Measurements from ENCODE around the gene ZNRD2. TPM values are rescaled to one million over a fixed set of nuclear protein-coding genes. Genes with fewer than 3 reads are reported as not detected.
A peak's percentile ranks its signal among the peaks of the same experiment; 100 is the strongest.

The ZNRD2 gene
- total RNA-seq, 1 experiment from 2014 or later = 70.9 TPM

GRCh38 chr11:65565624-65566453 is 4.4 kb upstream of the ZNRD2 start (continued):
- TF ChIP-seq STAT6 (CRISPR knock-in tag; conservative IDR thresholded peaks at IDR 0.05; ENCODE audit: low read depth) = no peak
- no peak for TF ChIP-seq SMAD3 (CRISPR knock-in tag; IDR thresholded peaks at IDR 0.05; ENCODE audit: borderline replicate concordance)

GRCh38 chr11:65569164-65569972 is 909 bp upstream of the ZNRD2 start:
- Mint-ChIP-seq H3K27ac (peak overlapping the region; percentile 98), H3K36me3 (0 out of 2 replicates have a peak, but pooled peaks cover 3% of the 10 kb centered on the region), H3K9me3 (no peaks in the 10 kb centered on the region), H3K27me3 (ENCODE audit: low read depth) (no peaks in the 10 kb centered on the region; the same call in 1 of the 2 replicates), H3K4me3 (peak overlapping the region; percentile 99), H3K4me1 (peaks cover 34% of the 10 kb centered on the region)
- POLR2A ChIA-PET = interaction anchor here (1.0 to 1.5 kb wide), 6 partner anchors 9 to 61 kb away, joined by 3 to 10 read pairs (median 4); no protein-coding TSS in a partner anchor
- no peak for TF ChIP-seq FOXP1 (CRISPR knock-in tag; IDR thresholded peaks at IDR 0.05; ENCODE audit: borderline replicate concordance)
- no peak for TF ChIP-seq NFATC4 (CRISPR knock-in tag; IDR thresholded peaks at IDR 0.05)
- TF ChIP-seq EMX1 (CRISPR knock-in tag; IDR thresholded peaks at IDR 0.05) = peak; percentile 59; the same call in 1 of the 2 replicates
- TF ChIP-seq ZBTB21 (CRISPR knock-in tag; IDR thresholded peaks at IDR 0.05; ENCODE audit: borderline replicate concordance) = 0 out of 2 replicates have a peak, but pooled peaks have one; percentile 11
- ATAC-seq (peak; percentile 6), DNase-seq (ENCODE audit: low spot score) (no peak)
- CTCF ChIA-PET = interaction anchor here (0.7 to 6.1 kb wide), 17 partner anchors 9 to 483 kb away, joined by 3 to 270 read pairs (median 7); partner anchors contain the start of genes KCNK7, LTBP3, PCNX3 and SCYL1

GRCh38 chr11:65571420-65571819 is 1.1 kb downstream of the ZNRD2 start:
- CTCF ChIA-PET = interaction anchor here (0.5 to 6.1 kb wide), 8 partner anchors 11 to 423 kb away, joined by 3 to 270 read pairs (median 30); partner anchors contain the start of genes KCNK7, LTBP3, MAP3K11 and PCNX3
- POLR2A ChIA-PET = interaction anchor here (2.2 kb wide), 1 partner anchor 31 kb away, joined by 9 read pairs; no protein-coding TSS in a partner anchor
- no peaks in the 10 kb centered on the region for H3K9me3 Mint-ChIP-seq
- ATAC-seq (no peak), DNase-seq (ENCODE audit: low spot score) (no peak)
- peaks cover 46% of the 10 kb centered on the region for H3K4me1 Mint-ChIP-seq
- peak overlapping the region; percentile 98; the same call in 1 of the 2 replicates for H3K27ac Mint-ChIP-seq
- H3K27me3 Mint-ChIP-seq (ENCODE audit: low read depth) = peaks cover 16% of the 10 kb centered on the region
- 0 out of 2 replicates have a peak, but pooled peaks cover 3% of the 10 kb centered on the region for H3K36me3 Mint-ChIP-seq
- peak overlapping the region; percentile 99 for H3K4me3 Mint-ChIP-seq
- TF ChIP-seq ATF6 (CRISPR knock-in tag; IDR thresholded peaks at IDR 0.05) = no peak
- no peak for TF ChIP-seq CDX4 (CRISPR knock-in tag; IDR thresholded peaks at IDR 0.05; ENCODE audit: borderline replicate concordance)
- no peak for TF ChIP-seq SP1 (CRISPR knock-in tag; conservative IDR thresholded peaks at IDR 0.05)
- no peak for TF ChIP-seq E2F1 (CRISPR knock-in tag; IDR thresholded peaks at IDR 0.05)
- TF ChIP-seq PRDM15 (CRISPR knock-in tag; IDR thresholded peaks at IDR 0.05) = no peak
- TF ChIP-seq FOXK1 (CRISPR knock-in tag; IDR thresholded peaks at IDR 0.05) = no peak
- no peak for TF ChIP-seq MYBL2 (CRISPR knock-in tag; IDR thresholded peaks at IDR 0.05)
- no peak for TF ChIP-seq JAZF1 (CRISPR knock-in tag; IDR thresholded peaks at IDR 0.05)
- no peak for TF ChIP-seq EMX1 (CRISPR knock-in tag; IDR thresholded peaks at IDR 0.05)
- no peak for TF ChIP-seq ZNF281 (CRISPR knock-in tag; IDR thresholded peaks at IDR 0.05)
- no peak for TF ChIP-seq HMGA2 (CRISPR knock-in tag; IDR thresholded peaks at IDR 0.05)
